Measurements from ENCODE around the gene THBS3.

Gene THBS3

GRCh38 chr1:155187456-155187891 is 20.2 kb downstream of the THBS3 start:
- no peak for TF ChIP-seq ZBTB7A (IDR thresholded peaks at IDR 0.05; ENCODE audit: low read depth)
- TF ChIP-seq CEBPB (IDR thresholded peaks at IDR 0.05): no peak
- TF ChIP-seq REST (IDR thresholded peaks at IDR 0.05; ENCODE audit: low read depth): no peak
- TF ChIP-seq USF1 (IDR thresholded peaks at IDR 0.05): no peak
- TF ChIP-seq EP300 (IDR thresholded peaks at IDR 0.05; ENCODE audit: borderline replicate concordance): no peak

- TF ChIP-seq TCF12 (IDR thresholded peaks at IDR 0.05; ENCODE audit: low read depth): no peak
- TF ChIP-seq CEBPB (IDR thresholded peaks at IDR 0.05): no peak
- no peak for TF ChIP-seq RAD21 (IDR thresholded peaks at IDR 0.05; ENCODE audit: low read depth)
- TF ChIP-seq MAX (IDR thresholded peaks at IDR 0.05): no peak
- TF ChIP-seq FOXM1 (IDR thresholded peaks at IDR 0.05; ENCODE audit: borderline replicate concordance, low read depth): no peak
- TF ChIP-seq REST (IDR thresholded peaks at IDR 0.05; ENCODE audit: low read depth): no peak
These were observed 20.8 kb downstream of the THBS3 start for GRCh38 chr1:155186794-155187455.

- no peak for TF ChIP-seq CREB1 (IDR thresholded peaks at IDR 0.05; ENCODE audit: low read depth)
- no peak for TF ChIP-seq ZBTB7A (IDR thresholded peaks at IDR 0.05; ENCODE audit: low read depth)
- TF ChIP-seq CEBPB (IDR thresholded peaks at IDR 0.05): no peak
- TF ChIP-seq USF1 (IDR thresholded peaks at IDR 0.05): no peak
- TF ChIP-seq EP300 (IDR thresholded peaks at IDR 0.05; ENCODE audit: borderline replicate concordance): no peak
- TF ChIP-seq REST (IDR thresholded peaks at IDR 0.05; ENCODE audit: low read depth): no peak
These were observed 21.5 kb downstream of the THBS3 start for GRCh38 chr1:155186067-155186793.

- TF ChIP-seq ZBTB7A (IDR thresholded peaks at IDR 0.05; ENCODE audit: low read depth) (no peak), RAD21 (IDR thresholded peaks at IDR 0.05; ENCODE audit: low read depth) (no peak), YY1 (IDR thresholded peaks at IDR 0.05; ENCODE audit: low read depth) (no peak), TAF1 (IDR thresholded peaks at IDR 0.05; ENCODE audit: low read depth) (no peak)
These were observed 22.0 kb downstream of the THBS3 start for GRCh38 chr1:155185783-155186066.

GRCh38 chr1:155184835-155185782 is 22.6 kb downstream of the THBS3 start:
- no peak for TF ChIP-seq YY1 (IDR thresholded peaks at IDR 0.05; ENCODE audit: low read depth)
- no peak for TF ChIP-seq USF1 (IDR thresholded peaks at IDR 0.05)
- TF ChIP-seq FOXM1 (IDR thresholded peaks at IDR 0.05; ENCODE audit: borderline replicate concordance, low read depth): no peak
- no peak for TF ChIP-seq NFIC (IDR thresholded peaks at IDR 0.05)
- no peak for TF ChIP-seq EP300 (IDR thresholded peaks at IDR 0.05; ENCODE audit: borderline replicate concordance)
- no peak for TF ChIP-seq MAX (IDR thresholded peaks at IDR 0.05)
- no peak for TF ChIP-seq REST (IDR thresholded peaks at IDR 0.05; ENCODE audit: low read depth)
- no peak for TF ChIP-seq CEBPB (IDR thresholded peaks at IDR 0.05)
- no peak for TF ChIP-seq RAD21 (IDR thresholded peaks at IDR 0.05; ENCODE audit: low read depth)
- TF ChIP-seq ZBTB7A (IDR thresholded peaks at IDR 0.05; ENCODE audit: low read depth): no peak
- TF ChIP-seq EGR1 (IDR thresholded peaks at IDR 0.05): no peak
- TF ChIP-seq CREB1 (IDR thresholded peaks at IDR 0.05; ENCODE audit: low read depth): no peak
- no peak for TF ChIP-seq TAF1 (IDR thresholded peaks at IDR 0.05; ENCODE audit: low read depth)
- no peak for TF ChIP-seq TCF12 (IDR thresholded peaks at IDR 0.05; ENCODE audit: low read depth)
